ENCODE results near the gene TBXAS1.
"Not testable (repeated sequence)": the region's sequence is repeated elsewhere in the genome, so short reads cannot be mapped to it uniquely, and the experiment has no call there.

The TBXAS1 gene

DNA sequence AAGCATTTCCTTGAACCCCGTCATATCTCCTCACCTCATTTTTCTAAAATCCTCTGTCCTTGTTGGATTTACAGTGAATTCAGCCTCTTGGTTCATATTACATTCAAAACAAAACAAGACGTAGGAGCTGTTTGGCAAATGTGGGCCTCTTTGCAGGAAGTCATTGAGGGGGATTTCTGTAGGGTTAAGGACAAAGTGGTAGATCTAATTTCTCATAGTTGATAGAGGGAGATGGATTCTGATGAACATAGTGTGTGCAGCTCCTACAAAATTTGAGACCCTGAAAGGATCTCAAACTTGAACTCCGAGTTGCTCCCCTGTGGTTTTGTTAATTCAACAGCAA, 682 bp downstream of the TBXAS1 start:
- Histone ChIP-seq H3K9ac (ENCODE audit: low read length) (peak overlapping the region; percentile 71), H3K36me3 (ENCODE audit: control insufficient read depth, insufficient read depth, low read length) (no peaks in the 10 kb centered on the region), H3K4me1 (ENCODE audit: control insufficient read depth, insufficient read depth, low read length) (peaks cover 38% of the 10 kb centered on the region), H3K27me3 (ENCODE audit: control insufficient read depth, insufficient read depth, low read length) (no peaks in the 10 kb centered on the region), H3K4me3 (ENCODE audit: low read length) (peak overlapping the region; percentile 9), H3K9me3 (ENCODE audit: control insufficient read depth, low read length) (no peaks in the 10 kb centered on the region)

DNA sequence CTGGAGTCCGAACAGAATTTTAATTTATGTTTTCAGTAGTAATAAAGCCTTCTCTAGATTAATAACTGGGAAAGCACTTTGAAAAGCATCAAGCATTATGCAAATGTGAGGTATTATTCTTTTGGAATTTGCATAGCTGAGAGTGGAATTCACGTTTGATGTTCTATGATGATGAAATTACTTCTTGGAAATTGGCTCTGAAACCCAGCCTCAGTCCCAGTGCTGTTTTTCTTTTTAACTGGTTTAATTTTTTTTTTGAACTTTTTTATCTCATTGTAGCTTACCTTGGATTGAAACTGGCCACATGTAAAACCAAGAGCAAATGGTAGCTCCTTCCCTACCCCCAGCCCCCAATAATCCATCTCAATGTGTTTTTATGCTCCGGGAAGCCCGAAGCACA, 1.2 kb downstream of the TBXAS1 start:
- H3K4me3 ChIP-seq (ENCODE audit: low read length) = no peak overlapping the region
- peak overlapping the region; percentile 71 for H3K9ac ChIP-seq (ENCODE audit: low read length)
- peaks cover 38% of the 10 kb centered on the region for H3K4me1 ChIP-seq (ENCODE audit: control insufficient read depth, insufficient read depth, low read length)
- no peaks in the 10 kb centered on the region for H3K27me3 ChIP-seq (ENCODE audit: control insufficient read depth, insufficient read depth, low read length)
- H3K9me3 ChIP-seq (ENCODE audit: control insufficient read depth, low read length) = no peaks in the 10 kb centered on the region
- no peaks in the 10 kb centered on the region for H3K36me3 ChIP-seq (ENCODE audit: control insufficient read depth, insufficient read depth, low read length)

DNA sequence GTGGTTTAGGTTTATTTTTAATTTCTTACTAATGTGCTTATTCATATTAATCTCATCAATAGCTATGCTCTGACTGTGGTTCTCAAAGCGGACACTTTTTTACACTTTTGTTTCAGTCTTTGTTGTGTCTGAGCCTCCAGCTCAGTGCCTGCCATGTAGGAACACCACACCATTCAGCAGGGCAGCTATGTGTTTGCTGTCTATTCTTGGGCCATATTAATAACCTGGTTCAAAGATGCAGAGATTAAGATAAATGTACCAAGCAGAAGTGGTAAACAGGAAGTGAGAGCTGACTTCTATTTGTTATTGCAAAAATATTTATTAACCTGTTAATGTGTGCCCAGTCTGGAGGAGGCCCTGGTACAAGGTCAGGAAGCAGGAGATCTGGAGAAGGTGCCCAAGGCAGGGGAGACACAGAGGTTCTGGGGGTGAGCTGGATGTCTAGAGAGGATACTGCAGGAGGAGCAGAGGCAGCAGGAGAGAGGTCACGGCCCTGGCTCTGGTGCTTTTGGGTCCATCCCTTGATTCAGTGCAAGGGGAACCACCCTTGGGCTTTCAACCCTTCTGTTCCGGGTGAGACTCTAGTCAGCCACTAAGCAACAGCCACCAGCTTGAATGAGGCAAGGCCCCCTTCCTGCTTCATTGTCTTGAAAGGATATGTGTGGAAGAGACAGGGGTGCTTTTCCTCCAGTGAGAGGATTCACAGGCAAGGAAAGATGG, 1.9 kb downstream of the TBXAS1 start:
- peaks cover 36% of the 10 kb centered on the region for H3K4me1 ChIP-seq (ENCODE audit: control insufficient read depth, insufficient read depth, low read length)
- peak overlapping the region; percentile 71 for H3K9ac ChIP-seq (ENCODE audit: low read length)
- H3K27me3 ChIP-seq (ENCODE audit: control insufficient read depth, insufficient read depth, low read length) = no peaks in the 10 kb centered on the region
- H3K36me3 ChIP-seq (ENCODE audit: control insufficient read depth, insufficient read depth, low read length) = no peaks in the 10 kb centered on the region
- no peak overlapping the region for H3K4me3 ChIP-seq (ENCODE audit: low read length)
- H3K9me3 ChIP-seq (ENCODE audit: control insufficient read depth, low read length) = no peaks in the 10 kb centered on the region

DNA sequence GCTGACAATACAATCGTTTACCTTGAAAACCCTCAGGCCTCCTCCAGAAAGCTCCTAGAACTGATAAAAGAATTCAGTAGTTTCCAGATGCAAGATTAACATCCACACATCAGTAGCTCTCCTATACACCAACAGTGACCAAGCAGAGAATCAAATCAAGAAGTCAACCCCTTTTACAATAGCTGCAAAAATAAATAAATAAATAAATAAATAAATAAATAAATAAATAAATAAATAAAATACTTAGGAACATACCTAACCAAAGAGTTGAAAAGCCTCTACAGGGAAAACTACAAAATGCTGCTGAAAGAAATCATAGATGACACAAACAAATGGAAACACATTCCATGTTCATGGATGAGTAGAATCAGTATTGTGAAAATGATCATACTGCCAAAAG, 6.8 kb downstream of the TBXAS1 start:
- H3K36me3 ChIP-seq (ENCODE audit: control insufficient read depth, insufficient read depth, low read length); H3K27me3 ChIP-seq (ENCODE audit: control insufficient read depth, insufficient read depth, low read length); H3K9me3 ChIP-seq (ENCODE audit: control insufficient read depth, low read length); H3K9ac ChIP-seq (ENCODE audit: low read length); H3K4me1 ChIP-seq (ENCODE audit: control insufficient read depth, insufficient read depth, low read length); H3K4me3 ChIP-seq (ENCODE audit: low read length): not testable (repeated sequence)

DNA sequence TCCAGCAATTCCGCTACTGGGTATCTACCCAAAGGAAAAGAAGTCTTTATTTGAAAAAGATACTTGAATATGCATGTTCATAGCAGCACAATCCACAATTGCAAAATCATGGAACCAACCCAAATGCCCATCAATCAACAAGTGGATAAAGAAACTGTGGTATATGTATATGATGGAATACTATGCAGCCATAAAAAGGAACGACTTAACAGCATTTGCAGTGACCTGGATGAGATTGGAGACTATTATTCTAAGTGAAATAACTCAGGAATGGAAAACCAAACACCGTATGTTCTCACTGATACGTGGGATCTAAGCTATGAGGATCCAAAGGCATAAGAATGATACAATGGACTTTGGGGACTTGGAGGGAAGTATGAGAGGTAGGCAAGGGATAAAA, 8.2 kb downstream of the TBXAS1 start:
- not testable (repeated sequence) for H3K27me3 ChIP-seq (ENCODE audit: control insufficient read depth, insufficient read depth, low read length); H3K9ac ChIP-seq (ENCODE audit: low read length); H3K9me3 ChIP-seq (ENCODE audit: control insufficient read depth, low read length); H3K4me3 ChIP-seq (ENCODE audit: low read length); H3K4me1 ChIP-seq (ENCODE audit: control insufficient read depth, insufficient read depth, low read length); H3K36me3 ChIP-seq (ENCODE audit: control insufficient read depth, insufficient read depth, low read length)

DNA sequence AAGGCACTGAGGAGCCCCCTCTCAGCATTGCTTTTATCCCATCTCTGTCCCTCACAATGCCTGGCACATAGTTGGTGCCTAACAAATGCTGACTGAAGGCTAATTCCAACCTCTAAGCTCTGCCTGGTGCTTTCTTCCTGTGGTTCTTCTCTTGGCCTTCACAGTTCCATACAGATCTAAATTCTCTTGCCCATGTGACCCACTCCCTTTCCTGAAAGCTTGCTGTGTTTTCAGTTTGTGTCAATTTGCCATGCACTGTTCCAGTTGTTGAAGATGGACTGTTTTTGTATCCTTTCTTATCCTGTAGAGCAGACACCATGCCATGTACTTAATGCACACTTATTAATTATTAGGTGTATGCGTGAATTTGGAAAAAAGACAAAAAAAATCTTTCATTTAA, 9.2 kb downstream of the TBXAS1 start:
- Histone ChIP-seq H3K27me3 (ENCODE audit: control insufficient read depth, insufficient read depth, low read length) (no peaks in the 10 kb centered on the region), H3K4me3 (ENCODE audit: low read length) (no peak overlapping the region)

DNA sequence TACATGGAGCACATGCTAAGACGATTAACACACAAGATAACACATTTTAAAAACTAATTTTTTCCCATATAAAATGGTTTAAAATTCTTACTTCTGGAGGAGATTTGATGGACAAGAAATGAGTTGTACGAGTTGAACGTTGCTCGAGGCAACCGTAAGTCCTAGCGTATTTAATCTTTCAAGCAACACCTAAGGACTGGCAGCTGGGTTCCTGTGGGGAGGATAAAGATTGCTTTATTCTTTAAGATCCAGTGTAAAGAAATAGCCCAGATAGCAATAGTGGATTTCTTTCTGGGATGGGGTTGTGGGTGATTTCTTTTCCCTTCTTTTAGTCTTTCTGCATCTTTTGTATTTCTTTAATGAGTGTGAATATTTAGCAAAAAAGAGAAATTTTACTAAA, 9.8 kb downstream of the TBXAS1 start:
- no peaks in the 10 kb centered on the region for H3K27me3 ChIP-seq (ENCODE audit: control insufficient read depth, insufficient read depth, low read length)
- H3K4me3 ChIP-seq (ENCODE audit: low read length) = no peak overlapping the region
- no peak overlapping the region for H3K9ac ChIP-seq (ENCODE audit: low read length)
- H3K36me3 ChIP-seq (ENCODE audit: control insufficient read depth, insufficient read depth, low read length) = no peaks in the 10 kb centered on the region
- H3K4me1 ChIP-seq (ENCODE audit: control insufficient read depth, insufficient read depth, low read length) = no peaks in the 10 kb centered on the region
- H3K9me3 ChIP-seq (ENCODE audit: control insufficient read depth, low read length) = no peaks in the 10 kb centered on the region

More for the DNA sequence above, 9.2 kb downstream of the TBXAS1 start:
- Histone ChIP-seq H3K36me3 (ENCODE audit: control insufficient read depth, insufficient read depth, low read length) (no peaks in the 10 kb centered on the region), H3K9me3 (ENCODE audit: control insufficient read depth, low read length) (no peaks in the 10 kb centered on the region), H3K4me1 (ENCODE audit: control insufficient read depth, insufficient read depth, low read length) (no peaks in the 10 kb centered on the region), H3K9ac (ENCODE audit: low read length) (no peak overlapping the region)

DNA sequence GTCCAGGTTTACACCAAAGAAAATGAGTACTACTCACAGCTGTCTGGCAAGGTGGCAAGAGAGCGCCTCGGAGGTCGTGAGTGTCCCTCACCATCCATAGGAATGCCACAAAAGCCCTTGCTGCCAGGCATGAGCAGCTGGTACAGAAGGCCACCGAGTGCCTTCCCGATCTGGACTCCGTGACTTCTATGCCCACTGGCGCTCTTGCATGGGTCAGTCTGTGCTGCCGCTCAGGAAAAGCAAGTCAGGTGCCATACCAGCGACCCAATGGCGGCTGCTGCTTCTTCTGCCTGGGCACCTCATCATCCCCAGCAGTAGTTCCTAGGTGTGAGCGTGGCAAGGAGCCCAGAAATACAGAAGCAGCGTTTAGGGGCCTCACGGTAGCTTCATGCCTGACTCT, 11.7 kb downstream of the TBXAS1 start:
- H3K27me3 ChIP-seq (ENCODE audit: control insufficient read depth, insufficient read depth, low read length) = no peaks in the 10 kb centered on the region
- peaks cover 11% of the 10 kb centered on the region for H3K4me1 ChIP-seq (ENCODE audit: control insufficient read depth, insufficient read depth, low read length)

DNA sequence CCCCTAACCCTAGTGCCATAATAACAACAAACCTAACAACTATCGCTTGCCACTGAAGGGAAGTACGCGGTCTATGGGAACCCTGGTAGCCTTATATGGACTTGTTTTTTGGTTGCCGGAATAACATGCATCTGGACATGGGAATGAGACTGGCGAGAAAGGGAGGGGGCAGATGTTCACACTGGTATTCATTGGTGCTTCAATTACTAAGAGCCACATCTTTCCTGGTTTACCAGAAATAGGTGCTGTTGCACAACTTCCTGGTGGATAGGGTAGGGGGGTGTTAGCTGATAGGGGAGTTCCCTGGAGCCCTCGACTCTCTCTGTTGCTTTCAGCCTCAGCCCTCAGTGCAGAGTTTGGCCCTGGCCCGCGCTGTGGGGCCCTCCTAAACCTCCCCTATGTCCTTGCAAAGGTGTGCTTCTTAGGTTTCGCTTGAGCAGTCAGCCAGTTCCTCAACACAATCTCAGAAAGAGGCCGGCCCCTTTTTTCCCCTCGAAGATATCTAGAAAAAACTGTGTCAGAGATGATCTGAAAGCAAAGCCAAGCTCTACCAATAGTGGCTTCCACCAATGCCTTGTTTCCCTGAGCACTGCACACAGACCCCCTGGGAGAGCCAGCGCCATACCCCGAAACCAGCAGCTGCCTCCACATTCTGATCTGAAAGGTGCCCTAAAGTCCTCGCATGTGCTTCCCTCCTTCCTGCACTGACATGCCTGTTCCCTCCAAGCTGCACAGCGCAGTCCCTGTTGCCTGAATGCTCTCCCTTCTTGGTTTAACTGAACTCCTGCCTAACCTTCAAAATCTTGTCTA, 13.5 kb downstream of the TBXAS1 start:
- Histone ChIP-seq H3K9me3 (ENCODE audit: control insufficient read depth, low read length) (no peaks in the 10 kb centered on the region), H3K4me3 (ENCODE audit: low read length) (no peak overlapping the region), H3K27me3 (ENCODE audit: control insufficient read depth, insufficient read depth, low read length) (no peaks in the 10 kb centered on the region), H3K36me3 (ENCODE audit: control insufficient read depth, insufficient read depth, low read length) (no peaks in the 10 kb centered on the region), H3K4me1 (ENCODE audit: control insufficient read depth, insufficient read depth, low read length) (peaks cover 11% of the 10 kb centered on the region), H3K9ac (ENCODE audit: low read length) (no peak overlapping the region)

More for the DNA sequence above, 11.7 kb downstream of the TBXAS1 start:
- no peak overlapping the region for H3K4me3 ChIP-seq (ENCODE audit: low read length)
- no peaks in the 10 kb centered on the region for H3K36me3 ChIP-seq (ENCODE audit: control insufficient read depth, insufficient read depth, low read length)
- H3K9me3 ChIP-seq (ENCODE audit: control insufficient read depth, low read length) = no peaks in the 10 kb centered on the region
- H3K9ac ChIP-seq (ENCODE audit: low read length) = no peak overlapping the region

DNA sequence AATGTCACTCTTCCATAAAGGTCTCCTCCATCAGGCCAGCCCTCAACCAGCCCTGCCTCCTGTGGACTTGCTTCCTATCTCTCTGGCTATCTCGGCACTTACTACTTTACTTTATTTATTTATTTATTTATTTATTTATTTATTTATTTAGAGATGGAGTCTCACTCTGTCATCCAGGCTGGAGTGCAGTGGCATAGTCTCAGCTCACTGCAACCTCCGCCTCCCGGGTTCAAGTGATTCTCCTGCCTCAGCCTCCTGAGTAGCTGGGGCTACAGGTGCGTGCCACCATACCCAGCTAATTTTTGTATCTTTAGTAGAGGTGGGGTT, 14.1 kb downstream of the TBXAS1 start:
- not testable (repeated sequence) for H3K9ac ChIP-seq (ENCODE audit: low read length); H3K36me3 ChIP-seq (ENCODE audit: control insufficient read depth, insufficient read depth, low read length); H3K4me3 ChIP-seq (ENCODE audit: low read length); H3K9me3 ChIP-seq (ENCODE audit: control insufficient read depth, low read length); H3K27me3 ChIP-seq (ENCODE audit: control insufficient read depth, insufficient read depth, low read length)
- peaks cover 11% of the 10 kb centered on the region for H3K4me1 ChIP-seq (ENCODE audit: control insufficient read depth, insufficient read depth, low read length)

DNA sequence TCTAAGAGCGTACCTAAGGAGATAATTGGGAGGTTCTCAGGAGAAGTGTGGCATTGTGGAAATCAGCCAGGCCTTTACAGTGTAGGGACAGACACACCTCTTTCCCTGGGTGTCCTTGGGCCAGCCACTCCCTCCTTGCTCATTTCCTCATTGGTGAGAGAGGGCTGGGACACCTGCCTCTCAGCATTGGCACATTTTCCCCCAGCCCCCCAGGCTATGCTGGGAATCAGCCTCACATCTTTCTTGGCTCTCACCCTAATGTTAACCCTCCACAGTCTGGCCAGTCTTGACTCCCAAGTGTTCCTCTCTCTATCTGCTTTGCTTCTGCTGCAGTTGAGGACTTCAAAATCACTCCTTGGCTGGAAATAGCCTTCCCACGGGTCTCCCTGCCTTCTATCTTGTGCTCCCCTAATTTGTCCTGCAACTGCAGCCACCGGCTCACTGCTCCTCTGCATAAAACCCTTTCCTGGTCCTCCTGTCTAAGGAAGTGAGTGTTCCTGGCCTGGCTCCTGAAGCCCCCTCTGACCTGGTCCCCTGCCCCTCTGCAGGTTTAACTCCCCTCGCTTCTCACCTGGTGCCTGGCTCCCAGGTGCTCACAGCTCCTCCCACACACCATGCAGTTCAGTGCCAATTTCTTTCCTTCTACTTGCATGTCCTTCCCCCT, 15.8 kb downstream of the TBXAS1 start:
- Histone ChIP-seq H3K36me3 (ENCODE audit: control insufficient read depth, insufficient read depth, low read length) (no peaks in the 10 kb centered on the region), H3K4me3 (ENCODE audit: low read length) (no peak overlapping the region), H3K4me1 (ENCODE audit: control insufficient read depth, insufficient read depth, low read length) (peaks cover 11% of the 10 kb centered on the region), H3K27me3 (ENCODE audit: control insufficient read depth, insufficient read depth, low read length) (no peaks in the 10 kb centered on the region), H3K9ac (ENCODE audit: low read length) (no peak overlapping the region), H3K9me3 (ENCODE audit: control insufficient read depth, low read length) (no peaks in the 10 kb centered on the region)

DNA sequence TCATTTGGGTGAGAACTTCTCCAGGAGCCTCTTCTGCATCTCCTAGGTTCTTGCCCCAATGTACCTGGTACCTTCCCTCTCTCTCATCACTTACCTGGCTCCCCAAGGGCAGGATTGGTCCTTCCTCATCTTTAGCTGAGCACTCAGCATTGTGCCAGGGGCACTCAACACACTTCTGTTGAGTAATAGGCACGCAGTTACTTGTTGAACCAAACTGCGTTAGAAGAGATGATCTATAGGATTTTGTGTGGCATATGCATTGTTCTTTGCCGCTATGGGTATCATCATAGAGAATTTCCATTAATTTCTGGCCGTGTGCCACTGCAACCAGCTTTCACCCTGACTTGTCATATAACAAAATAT, 16.4 kb downstream of the TBXAS1 start:
- Histone ChIP-seq H3K9ac (ENCODE audit: low read length) (no peak overlapping the region), H3K27me3 (ENCODE audit: control insufficient read depth, insufficient read depth, low read length) (no peaks in the 10 kb centered on the region), H3K4me1 (ENCODE audit: control insufficient read depth, insufficient read depth, low read length) (peaks cover 11% of the 10 kb centered on the region), H3K4me3 (ENCODE audit: low read length) (no peak overlapping the region), H3K36me3 (ENCODE audit: control insufficient read depth, insufficient read depth, low read length) (no peaks in the 10 kb centered on the region), H3K9me3 (ENCODE audit: control insufficient read depth, low read length) (no peaks in the 10 kb centered on the region)

All from mucosa of stomach (tissue), 1 donor.